GM21528 (cell line): ENCODE data around the gene NUTF2.

ENCODE experiments used
- ATAC-seq: cut with Tn5 transposase; IDR thresholded peaks from one replicate; pipeline ENCODE4 v1.9.1; 2021; ENCODE audit warnings: mild to moderate bottlenecking, moderate library complexity; ENCODE audit not compliant: unreplicated experiment, low FRiP score

Gene NUTF2

GRCh38 chr16:67846320-67847063 is at the start of gene NUTF2:
TSS of gene NUTF2 (plus strand) at chr16:67846933. CDS start at chr16:67865131, 18,198 bp downstream.
- peak; percentile 51 for ATAC-seq

- ATAC-seq = no peak
Observed at GRCh38 chr16:67800338-67800926, 46.3 kb upstream of the NUTF2 start.

GRCh38 chr16:67801241-67801640 is 45.5 kb upstream of the NUTF2 start:
- ATAC-seq = no peak

GRCh38 chr16:67801883-67802282 is 44.9 kb upstream of the NUTF2 start:
- ATAC-seq = no peak

- no peak for ATAC-seq
Observed at GRCh38 chr16:67803894-67804293, 42.8 kb upstream of the NUTF2 start.

GRCh38 chr16:67804853-67805542 is 41.7 kb upstream of the NUTF2 start:
- no peak for ATAC-seq

GRCh38 chr16:67805718-67806427 is 40.9 kb upstream of the NUTF2 start:
- peak; percentile 14 for ATAC-seq

GRCh38 chr16:67806428-67807147 is 40.1 kb upstream of the NUTF2 start, which contains the start of the genes RANBP10 and TSNAXIP1:
TSS of gene RANBP10 (minus strand) at chr16:67806560. CDS start at chr16:67806536, 24 bp downstream.
TSS of gene TSNAXIP1 (plus strand) at chr16:67806889. CDS start at chr16:67807150, 261 bp downstream.
- ATAC-seq = peak; percentile 92

GRCh38 chr16:67807148-67807682 is 39.5 kb upstream of the NUTF2 start:
- ATAC-seq = no peak

GRCh38 chr16:67811899-67812298 is 34.8 kb upstream of the NUTF2 start:
- no peak for ATAC-seq

GRCh38 chr16:67814567-67814966 is 32.2 kb upstream of the NUTF2 start:
- ATAC-seq = no peak

- ATAC-seq = no peak
Observed at GRCh38 chr16:67820608-67821259, 26.0 kb upstream of the NUTF2 start.

GRCh38 chr16:67822511-67822910 is 24.2 kb upstream of the NUTF2 start:
- no peak for ATAC-seq

- ATAC-seq = no peak
Observed at GRCh38 chr16:67825119-67825518, 21.6 kb upstream of the NUTF2 start.

- ATAC-seq = no peak
Observed at GRCh38 chr16:67825906-67826305, 20.8 kb upstream of the NUTF2 start.

GRCh38 chr16:67828651-67829050 is 18.1 kb upstream of the NUTF2 start:
- ATAC-seq = no peak

- no peak for ATAC-seq
Observed at GRCh38 chr16:67833030-67833414, 13.7 kb upstream of the NUTF2 start.

GRCh38 chr16:67833415-67834241 is 13.1 kb upstream of the NUTF2 start:
- peak; percentile 89 for ATAC-seq

- no peak for ATAC-seq
Observed at GRCh38 chr16:67834242-67834614, 12.5 kb upstream of the NUTF2 start.
